PC-3 (cell line): ENCODE measurements around the gene RND3. TPM values are rescaled to one million over a fixed set of nuclear protein-coding genes. Genes with fewer than 3 reads are reported as not detected.
A peak's percentile ranks its signal among the peaks of the same experiment; 100 is the strongest.

Experiments used
- ATAC-seq: fragments of 200-7000 bp; cut with Tn5 transposase; 2 replicates; pipeline ENCODE4 v1.9.1; 2020; ENCODE audit warnings: mild to moderate bottlenecking, moderate library complexity
- Bru-seq: library from RNA; stranded (reverse); fragments of 400-500 nt; gene quantifications from one replicate; lab custom pipeline; 2021; lab: Mats Ljungman, UMichigan
- BruChase-seq, 2 experiments: library from RNA; stranded (reverse); fragments of 400-500 nt; gene quantifications; one replicate each; lab custom pipeline; 2021; lab: Mats Ljungman, UMichigan
- BruUV-seq: library from RNA; stranded (reverse); fragments of 400-500 nt; replicated peaks from 2 replicates; lab custom pipeline; 2021; lab: Mats Ljungman, UMichigan
- CTCF ChIA-PET: fragments of 300-600 bp; sonication (Branson Sonifier 250); formaldehyde crosslinking; loops from one replicate; lab custom pipeline; 2022; ENCODE audit warnings: antibody characterized with exemption; lab: Charles Lee
- POLR2A ChIA-PET: fragments of 300-600 bp; sonication (Branson Sonifier 250); formaldehyde crosslinking; loops from one replicate; lab custom pipeline; 2022; ENCODE audit warnings: antibody characterized with exemption; ENCODE audit not compliant: unreplicated experiment; lab: Charles Lee
- DNase-seq: peaks from one replicate; pipeline ENCODE4 v3.0.0-alpha.2; 2015
- H2AFZ ChIP-seq: fragments of 300-600 bp; sonication (generic); 2 replicates; pipeline ENCODE4 v1.6.0; 2016; ENCODE audit warnings: antibody characterized with exemption, low read length
- H3F3A ChIP-seq: fragments of 300-600 bp; sonication (generic); one replicate; pipeline ENCODE4 v1.6.0; 2017; ENCODE audit warnings: antibody characterized with exemption, low read length, control low read depth, mild to moderate bottlenecking; ENCODE audit not compliant: unreplicated experiment
- H3K27ac ChIP-seq: fragments of 300-600 bp; sonication (generic); 2 replicates; pipeline ENCODE4 v1.5.1; 2016; ENCODE audit warnings: mild to moderate bottlenecking, low read length
- H3K27me3 ChIP-seq: fragments of 300-600 bp; sonication (generic); 2 replicates; pipeline ENCODE4 v1.6.1; 2016; ENCODE audit warnings: low read length, mixed read lengths
- H3K36me3 ChIP-seq: fragments of 300-600 bp; sonication (generic); 2 replicates; pipeline ENCODE4 v1.6.1; 2016; ENCODE audit warnings: low read depth, mixed run types, low read length, mixed read lengths
- H3K4me1 ChIP-seq: fragments of 300-600 bp; sonication (generic); 2 replicates; pipeline ENCODE4 v1.5.1; 2016; ENCODE audit warnings: low read length; ENCODE audit not compliant: insufficient read depth
- H3K4me2 ChIP-seq: fragments of 300-600 bp; sonication (generic); 2 replicates; pipeline ENCODE4 v1.6.0; 2016; ENCODE audit warnings: low read length
- H3K4me3 ChIP-seq: fragments of 300-600 bp; sonication (generic); 2 replicates; pipeline ENCODE4 v1.5.1; 2016; ENCODE audit warnings: mild to moderate bottlenecking, low read length, mixed read lengths
- H3K79me2 ChIP-seq: fragments of 300-600 bp; sonication (generic); 2 replicates; pipeline ENCODE4 v1.6.1; 2017; ENCODE audit warnings: low read length, mixed read lengths
- H3K9ac ChIP-seq: fragments of 300-600 bp; sonication (generic); 2 replicates; pipeline ENCODE4 v1.6.0; 2016; ENCODE audit warnings: mild to moderate bottlenecking, low read length
- H3K9me2 ChIP-seq: fragments of 300-600 bp; sonication (generic); replicated peaks from 2 replicates; pipeline ENCODE4 v1.6.1; 2016; ENCODE audit warnings: mixed run types, low read length, mixed read lengths
- H3K9me3 ChIP-seq: fragments of 300-600 bp; sonication (generic); 2 replicates; pipeline ENCODE4 v1.6.1; 2016; ENCODE audit warnings: low read length, mixed read lengths
- H4K20me1 ChIP-seq: fragments of 300-600 bp; sonication (generic); 2 replicates; pipeline ENCODE4 v1.6.1; 2016; ENCODE audit warnings: low read length, mixed read lengths
- CTCF ChIP-seq: fragments of 300-600 bp; sonication (generic); conservative IDR thresholded peaks from 2 replicates; pipeline ENCODE4 v1.5.1; 2017; ENCODE audit warnings: antibody characterized with exemption, low read depth, mild to moderate bottlenecking, low read length
- EZH2 ChIP-seq: fragments of 300-600 bp; sonication (generic); IDR thresholded peaks from one replicate; pipeline ENCODE4 v1.6.1; 2017; ENCODE audit warnings: antibody characterized with exemption, mild to moderate bottlenecking, low read length; ENCODE audit not compliant: unreplicated experiment
- EZH2phosphoT487 ChIP-seq: fragments of 300-600 bp; sonication (generic); IDR thresholded peaks from 2 replicates; pipeline ENCODE4 v1.6.1; 2018; ENCODE audit warnings: mild to moderate bottlenecking, antibody characterized with exemption, low read length, borderline replicate concordance
- intact Hi-C: fragments of 100-400 bp; cut with micrococcal nuclease; formaldehyde crosslinking; loops from 2 replicates; pipeline ENCODE4 v1.9.0; 2023
- long read RNA-seq: library from polyadenylated mRNA; unstranded; transcript quantifications from one replicate; pipeline ENCODE4 v2.0.0, GENCODE V29; 2021; ENCODE audit not compliant: unreplicated experiment
- total RNA-seq: library from RNA; depleted of rRNA; stranded (reverse); fragments of >200 nt; gene quantifications from 2 replicates; pipeline ENCODE4 v1.2.3, GENCODE V29; 2014; rRNA removed

RND3 gene, protein sequence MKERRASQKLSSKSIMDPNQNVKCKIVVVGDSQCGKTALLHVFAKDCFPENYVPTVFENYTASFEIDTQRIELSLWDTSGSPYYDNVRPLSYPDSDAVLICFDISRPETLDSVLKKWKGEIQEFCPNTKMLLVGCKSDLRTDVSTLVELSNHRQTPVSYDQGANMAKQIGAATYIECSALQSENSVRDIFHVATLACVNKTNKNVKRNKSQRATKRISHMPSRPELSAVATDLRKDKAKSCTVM
- 145 and 201 TPM in 2 replicates for total RNA-seq
- percentile 100 among the genes with signal in this experiment for Bru-seq, nascent RNA
- percentile 97 among the genes with signal in this experiment for BruChase-seq, experiment 1, labeled RNA remaining after a 6-hour chase
- percentile 99 among the genes with signal in this experiment for BruChase-seq, experiment 2, labeled RNA remaining after a 2-hour chase
- long read RNA-seq, transcript RND3-203 (4 exons, 2,372 nt): minor isoform, 5 of 392 reads
- long read RNA-seq, transcript RND3-202 (5 exons, 2,777 nt): major isoform, 247 of 392 reads
- long read RNA-seq, transcript RND3-201 (6 exons, 2,711 nt): minor isoform, 100 of 392 reads
- long read RNA-seq, partial matches to known transcripts: 9 of 392 reads
- long read RNA-seq, other reads (novel, unspliced or antisense): 29 of 392 reads

GRCh38 chr2:150487537-150488429 lies at the start of gene RND3:
RND3 (minus strand) TSS chr2:150487667; CDS start chr2:150487417, 250 bp downstream.
- Histone ChIP-seq H3K4me1 (peaks cover 42% of the 10 kb centered on the region), H3K9me2 (no peaks in the 10 kb centered on the region), H3K4me2 (peak within 1 kb of the TSS; percentile 98), H3K9me3 (no peaks in the 10 kb centered on the region), H3F3A (peaks cover 9% of the 10 kb centered on the region), H3K4me3 (peak within 1 kb of the TSS; percentile 90), H3K9ac (peak within 1 kb of the TSS; percentile 99), H3K36me3 (peaks cover 38% of the 10 kb centered on the region), H3K79me2 (peaks cover 47% of the 10 kb centered on the region), H2AFZ (no peak within 1 kb of the TSS), H3K27me3 (no peaks in the 10 kb centered on the region), H3K27ac (peak within 1 kb of the TSS; percentile 98), H4K20me1 (peaks cover 42% of the 10 kb centered on the region)
- intact Hi-C loops: loop anchor here (1.0 to 10.0 kb wide), 9 partner anchors 40 to 890 kb away; no protein-coding TSS in a partner anchor
- ChIA-PET POLR2A (no interaction called here), CTCF (no interaction called here)
- peak; percentile 46 for ATAC-seq
- TF ChIP-seq EZH2phosphoT487 (no peak), CTCF (peak; percentile 93), EZH2 (no peak)
- peak; percentile 99 for DNase-seq
- BruUV-seq: no TSS peak

DNA sequence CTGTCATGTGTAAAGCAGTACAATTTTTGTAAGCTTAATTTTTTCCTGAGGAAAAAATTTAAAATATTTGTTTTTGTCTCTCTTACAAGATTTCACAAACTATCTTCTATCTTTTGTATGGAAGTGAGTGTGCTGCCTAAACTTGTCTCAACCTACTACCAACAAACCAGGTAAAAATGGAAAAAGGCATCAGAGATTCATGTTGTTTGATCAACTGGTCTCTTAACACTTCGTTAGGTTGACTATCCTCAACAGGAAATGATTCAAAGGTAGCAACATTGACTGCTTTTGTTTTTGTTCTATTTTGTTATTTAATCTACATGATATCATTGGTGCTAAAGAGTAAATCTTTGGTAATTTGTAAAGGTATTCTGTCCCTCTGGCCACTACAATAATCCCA lies 47.7 kb upstream of the RND3 start:
- TF ChIP-seq EZH2phosphoT487 (no peak), CTCF (no peak), EZH2 (no peak)

More for the DNA sequence above, 47.7 kb upstream of the RND3 start:
- BruUV-seq: no TSS peak
- ChIA-PET CTCF (no interaction called here), POLR2A (no interaction called here)
- Histone ChIP-seq H3F3A (no peaks in the 10 kb centered on the region), H3K9me3 (no peaks in the 10 kb centered on the region), H2AFZ (no peak overlapping the region), H4K20me1 (no peaks in the 10 kb centered on the region), H3K79me2 (no peaks in the 10 kb centered on the region), H3K36me3 (no peaks in the 10 kb centered on the region), H3K4me3 (no peak overlapping the region), H3K4me1 (peaks cover 31% of the 10 kb centered on the region), H3K4me2 (no peak overlapping the region), H3K27me3 (no peaks in the 10 kb centered on the region), H3K9me2 (no peaks in the 10 kb centered on the region), H3K27ac (no peak overlapping the region), H3K9ac (no peak overlapping the region)
- intact Hi-C loops: no loop called here
- DNase-seq: no peak
- ATAC-seq: no peak
